H1 (cell line): ENCODE measurements around the gene PLD5. TPM values are rescaled to one million over a fixed set of nuclear protein-coding genes. Genes with fewer than 3 reads are reported as not detected.

ENCODE experiments used
- BACH1 ChIP-seq: IDR thresholded peaks from 2 replicates; pipeline ENCODE4 v1.6.1; 2012; ENCODE audit warnings: low read length, improper control_type of control experiment
- CHD1 ChIP-seq: IDR thresholded peaks from 2 replicates; pipeline ENCODE4 v1.6.1; 2012; ENCODE audit warnings: low read depth, low read length, improper control_type of control experiment
- GABPA ChIP-seq: IDR thresholded peaks from 2 replicates; pipeline ENCODE4 v1.6.1; 2011; ENCODE audit warnings: mild to moderate bottlenecking, low read length, moderate library complexity, borderline replicate concordance; ENCODE audit not compliant: insufficient read depth
- POLR2AphosphoS5 ChIP-seq: IDR thresholded peaks from 2 replicates; pipeline ENCODE4 v1.6.1; 2011; ENCODE audit warnings: low read depth, low read length
- RNF2 ChIP-seq: fragments of 200-900, 300-1000 bp; sonication (generic); IDR thresholded peaks from 2 replicates; pipeline ENCODE4 v1.7.1; 2016; ENCODE audit warnings: borderline replicate concordance, low read depth, mild to moderate bottlenecking, antibody characterized with exemption, low read length; ENCODE audit not compliant: poor library complexity, severe bottlenecking; ENCODE audit errors: missing control alignments
- SUZ12 ChIP-seq: fragments of 200-600 bp; sonication (generic); IDR thresholded peaks from 2 replicates; pipeline ENCODE4 v1.6.1; 2012; ENCODE audit warnings: mild to moderate bottlenecking, inconsistent platforms, low read length, moderate library complexity, mixed read lengths
- TCF12 ChIP-seq: IDR thresholded peaks from 2 replicates; pipeline ENCODE4 v1.6.1; 2011; ENCODE audit warnings: low read depth, mild to moderate bottlenecking, low read length
- polyA plus RNA-seq, 7 experiments: library from polyadenylated mRNA; depleted of rRNA in 3 of 7; stranded (reverse) in 5 of 7; unstranded in 2 of 7; fragments of >200 nt in 5 of 7; fragments of 200-250 nt in 2 of 7; gene quantifications; 1 replicate in 5 of 7; 2 replicates in 1 of 7; 4 replicates in 1 of 7; pipeline versions ENCODE4 v1.2.1 to v1.2.3, GENCODE V29; 2011 to 2013; ENCODE audit warnings: missing spikeins in 2 of 7, mixed read lengths in 2 of 7
- total RNA-seq: library from RNA; stranded (reverse); fragmentation: NEBNext Ultra II Directional; extraction: Animal tissue kit (Norgen Biotek cat#: 25700); gene quantifications from 2 replicates; pipeline ENCODE4 v1.2.1, GENCODE V29; 2021

PLD5 gene
- total and polyA plus RNA-seq, 2 of the 8 experiments (the other 6 are each of a cell fraction or from before 2014, with no cell fraction given), result 0.86 to 8.5 TPM

DNA sequence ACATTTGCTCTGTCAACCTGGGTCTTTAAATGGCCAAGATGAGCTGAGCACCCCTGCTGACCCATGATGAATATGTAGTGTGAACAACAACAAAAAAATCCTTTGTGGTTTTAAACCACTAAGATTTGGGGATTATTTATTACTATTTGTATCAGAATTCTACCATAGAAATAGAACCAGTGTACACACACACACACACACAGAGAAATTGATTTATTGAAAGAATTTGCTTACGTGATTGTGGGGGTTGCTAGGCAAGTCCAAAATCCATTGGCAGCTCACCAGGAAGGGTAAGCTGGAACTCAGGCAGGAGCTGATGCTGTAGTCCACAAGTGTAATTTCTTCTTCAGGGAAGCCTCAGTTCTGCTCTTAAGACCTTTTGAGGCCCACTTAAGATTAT is 443.1 kb downstream of the PLD5 start (continued):
- TF ChIP-seq TCF12, result no peak
- no peak for TF ChIP-seq GABPA
- TF ChIP-seq SUZ12, result no peak
- no peak for TF ChIP-seq CHD1
- no peak for TF ChIP-seq POLR2AphosphoS5
- TF ChIP-seq RNF2, result no peak
- no peak for TF ChIP-seq BACH1
